ENCODE measurements around the gene OSBPL10. TPM values are rescaled to one million over a fixed set of nuclear protein-coding genes. Genes with fewer than 3 reads are reported as not detected.

The OSBPL10 gene
- total and polyA plus RNA-seq, 4 donors: 3.9 to 33.0 (median 13.1) TPM

- no peak overlapping the region for H3K4me3 ChIP-seq
- H3K4me1 ChIP-seq (ENCODE audit: control insufficient read depth in 5 of 5, insufficient read depth in 5 of 5, low read length in 5 of 5): peaks cover 0 to 11% (median 0%) of the 10 kb centered on the region in 5 donors
- no peak overlapping the region for H3K9ac ChIP-seq (ENCODE audit: insufficient read depth in 1 of 2, low read length in 2 of 2)
- no peak overlapping the region for H3K27ac ChIP-seq (ENCODE audit: low read depth in 1 of 2, low read length in 1 of 2)
- no peaks in the 10 kb centered on the region for H3K27me3 ChIP-seq (ENCODE audit: control insufficient read depth in 3 of 3, insufficient read depth in 3 of 3, low read length in 2 of 3)
- ATAC-seq (ENCODE audit: insufficient read depth, low FRiP score) (no peak), DNase-seq (no peak)
- H3K9me3 ChIP-seq (ENCODE audit: control insufficient read depth in 4 of 4, insufficient read depth in 3 of 4, low read length in 3 of 4): no peaks in the 10 kb centered on the region
- TF ChIP-seq CTCF (IDR thresholded peaks at IDR 0.05; ENCODE audit: control extremely low read depth, extremely low read depth): no peak
- no peaks in the 10 kb centered on the region for H3K36me3 ChIP-seq (ENCODE audit: control insufficient read depth in 4 of 4, insufficient read depth in 4 of 4, low read length in 4 of 4)
Observed at GRCh38 chr3:31707286-31707685, 273.8 kb downstream of the OSBPL10 start.

DNA sequence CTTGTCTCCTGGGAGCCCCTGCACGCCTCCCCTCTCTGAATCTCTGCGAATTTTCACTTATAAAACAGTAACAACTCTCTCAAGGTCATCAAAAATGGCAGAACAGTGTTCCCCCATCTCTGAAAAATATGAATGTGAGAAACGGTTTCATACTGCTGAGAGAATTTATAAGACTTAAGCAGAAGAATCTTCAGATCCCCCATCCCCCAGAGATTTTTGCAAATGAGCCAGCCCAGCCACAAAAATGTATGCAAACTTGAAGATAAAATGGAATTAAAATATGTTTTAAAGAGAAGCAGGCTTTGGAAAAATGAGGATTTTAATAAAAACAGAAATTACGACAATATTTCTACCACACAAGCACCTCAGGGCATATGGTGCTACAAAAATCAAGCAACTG is 275.3 kb downstream of the OSBPL10 start:
- H3K27me3 ChIP-seq (ENCODE audit: control insufficient read depth in 3 of 3, insufficient read depth in 3 of 3, low read length in 2 of 3): no peaks in the 10 kb centered on the region
- H3K4me3 ChIP-seq: no peak overlapping the region
- no peak for ATAC-seq (ENCODE audit: insufficient read depth, low FRiP score)
- H3K27ac ChIP-seq (ENCODE audit: low read depth in 1 of 2, low read length in 1 of 2): no peak overlapping the region
- peaks cover 0 to 7% (median 3%) of the 10 kb centered on the region in 4 donors for H3K36me3 ChIP-seq (ENCODE audit: control insufficient read depth in 4 of 4, insufficient read depth in 4 of 4, low read length in 4 of 4)
- WGBS, 2 donors: 94 to 96% methylated on average over 4 of the region's 4 CpGs
- DNase-seq: no peak
- no peak for TF ChIP-seq CTCF (IDR thresholded peaks at IDR 0.05; ENCODE audit: control extremely low read depth, extremely low read depth)
- H3K9ac ChIP-seq (ENCODE audit: insufficient read depth in 1 of 2, low read length in 2 of 2): no peak overlapping the region
- no peaks in the 10 kb centered on the region for H3K9me3 ChIP-seq (ENCODE audit: control insufficient read depth in 4 of 4, insufficient read depth in 3 of 4, low read length in 3 of 4)
- peaks cover 0 to 11% (median 4%) of the 10 kb centered on the region in 5 donors for H3K4me1 ChIP-seq (ENCODE audit: control insufficient read depth in 5 of 5, insufficient read depth in 5 of 5, low read length in 5 of 5)

GRCh38 chr3:31704591-31705179 is 276.4 kb downstream of the OSBPL10 start:
- H3K27ac ChIP-seq (ENCODE audit: low read depth in 1 of 2, low read length in 1 of 2): no peak overlapping the region
- no peak overlapping the region for H3K4me3 ChIP-seq
- WGBS, 2 donors: 29 to 38% methylated on average over 7 of the region's 7 CpGs
- peak; percentile 44 for ATAC-seq (ENCODE audit: insufficient read depth, low FRiP score)
- H3K4me1 ChIP-seq (ENCODE audit: control insufficient read depth in 5 of 5, insufficient read depth in 5 of 5, low read length in 5 of 5): peaks cover 0 to 10% (median 5%) of the 10 kb centered on the region in 5 donors
- peaks cover 0 to 7% (median 3%) of the 10 kb centered on the region in 4 donors for H3K36me3 ChIP-seq (ENCODE audit: control insufficient read depth in 4 of 4, insufficient read depth in 4 of 4, low read length in 4 of 4)
- no peak for TF ChIP-seq CTCF (IDR thresholded peaks at IDR 0.05; ENCODE audit: control extremely low read depth, extremely low read depth)
- DNase-seq: no peak
- H3K9ac ChIP-seq (ENCODE audit: insufficient read depth in 1 of 2, low read length in 2 of 2): no peak overlapping the region
- H3K9me3 ChIP-seq (ENCODE audit: control insufficient read depth in 4 of 4, insufficient read depth in 3 of 4, low read length in 3 of 4): no peaks in the 10 kb centered on the region
- no peaks in the 10 kb centered on the region for H3K27me3 ChIP-seq (ENCODE audit: control insufficient read depth in 3 of 3, insufficient read depth in 3 of 3, low read length in 2 of 3)

- DNase-seq (no peak), ATAC-seq (ENCODE audit: insufficient read depth, low FRiP score) (no peak)
- WGBS, 2 donors: 84 to 86% methylated on average over 3 of the region's 3 CpGs
- peaks cover 0 to 10% (median 5%) of the 10 kb centered on the region in 5 donors for H3K4me1 ChIP-seq (ENCODE audit: control insufficient read depth in 5 of 5, insufficient read depth in 5 of 5, low read length in 5 of 5)
- no peak for TF ChIP-seq CTCF (IDR thresholded peaks at IDR 0.05; ENCODE audit: control extremely low read depth, extremely low read depth)
- no peak overlapping the region for H3K4me3 ChIP-seq
- H3K9ac ChIP-seq (ENCODE audit: insufficient read depth in 1 of 2, low read length in 2 of 2): no peak overlapping the region
- H3K36me3 ChIP-seq (ENCODE audit: control insufficient read depth in 4 of 4, insufficient read depth in 4 of 4, low read length in 4 of 4): peaks cover 0 to 7% (median 3%) of the 10 kb centered on the region in 4 donors
- H3K9me3 ChIP-seq (ENCODE audit: control insufficient read depth in 4 of 4, insufficient read depth in 3 of 4, low read length in 3 of 4): no peaks in the 10 kb centered on the region
- no peak overlapping the region for H3K27ac ChIP-seq (ENCODE audit: low read depth in 1 of 2, low read length in 1 of 2)
- H3K27me3 ChIP-seq (ENCODE audit: control insufficient read depth in 3 of 3, insufficient read depth in 3 of 3, low read length in 2 of 3): no peaks in the 10 kb centered on the region
Observed at GRCh38 chr3:31704156-31704555, 276.9 kb downstream of the OSBPL10 start.
